Mesendoderm (in vitro differentiated cells): ENCODE results near the gene PCDHGC3.

Source experiments
- DNase-seq: peaks from one replicate; pipeline ENCODE4 v3.0.0; 2013
- H2AK5ac ChIP-seq: 2 replicates; pipeline ENCODE4 v1.6.1; 2013; ENCODE audit warnings: low read length, inconsistent platforms
- H2BK120ac ChIP-seq: 2 replicates; pipeline ENCODE4 v1.6.1; 2013; ENCODE audit warnings: low read depth, mild to moderate bottlenecking, low read length, moderate library complexity, mixed read lengths
- H2BK15ac ChIP-seq: replicated peaks from 2 replicates; pipeline ENCODE4 v1.6.1; 2013; ENCODE audit warnings: low read depth, mild to moderate bottlenecking, moderate library complexity
- H2BK5ac ChIP-seq: 2 replicates; pipeline ENCODE4 v1.6.1; 2013; ENCODE audit warnings: low read length, inconsistent platforms
- H3K18ac ChIP-seq: 2 replicates; pipeline ENCODE4 v1.6.1; 2013; ENCODE audit warnings: mild to moderate bottlenecking, low read length, mixed read lengths
- H3K23ac ChIP-seq: one replicate; pipeline ENCODE4 v1.6.1; 2013; ENCODE audit warnings: low read length
- H3K27ac ChIP-seq: 2 replicates; pipeline ENCODE4 v1.5.1; 2013; ENCODE audit warnings: low read depth, mild to moderate bottlenecking, inconsistent platforms, low read length, moderate library complexity
- H3K27me3 ChIP-seq: 2 replicates; pipeline ENCODE4 v1.6.1; 2013; ENCODE audit warnings: low read length, control low read depth, mild to moderate bottlenecking, inconsistent platforms; ENCODE audit not compliant: insufficient read depth, poor library complexity
- H3K36me3 ChIP-seq: 2 replicates; pipeline ENCODE4 v1.6.1; 2013; ENCODE audit warnings: low read length, inconsistent platforms; ENCODE audit not compliant: control insufficient read depth, insufficient read depth
- H3K4ac ChIP-seq: one replicate; pipeline ENCODE4 v1.6.1; 2013; ENCODE audit warnings: low read depth, mild to moderate bottlenecking, low read length, moderate library complexity
- H3K4me1 ChIP-seq: 2 replicates; pipeline ENCODE4 v1.6.1; 2013; ENCODE audit warnings: low read depth, low read length, inconsistent platforms; ENCODE audit not compliant: control insufficient read depth
- H3K4me2 ChIP-seq: 2 replicates; pipeline ENCODE4 v1.6.1; 2013; ENCODE audit warnings: low read length
- H3K4me3 ChIP-seq: 2 replicates; pipeline ENCODE4 v1.5.1; 2013; ENCODE audit warnings: mild to moderate bottlenecking, low read length
- H3K56ac ChIP-seq: one replicate; pipeline ENCODE4 v1.6.1; 2013; ENCODE audit warnings: low read length
- H3K79me1 ChIP-seq: 2 replicates; pipeline ENCODE4 v1.6.1; 2013; ENCODE audit warnings: low read length, inconsistent platforms
- H3K79me2 ChIP-seq: 2 replicates; pipeline ENCODE4 v1.6.1; 2013; ENCODE audit warnings: mild to moderate bottlenecking, low read length; ENCODE audit not compliant: control insufficient read depth, insufficient read depth
- H3K9ac ChIP-seq: 2 replicates; pipeline ENCODE4 v1.6.1; 2013; ENCODE audit warnings: low read length, inconsistent platforms
- H4K5ac ChIP-seq: one replicate; pipeline ENCODE4 v1.6.1; 2013; ENCODE audit warnings: low read length
- H4K8ac ChIP-seq: one replicate; pipeline ENCODE4 v1.6.1; 2013; ENCODE audit warnings: low read depth, mild to moderate bottlenecking, control low read depth, low read length, moderate library complexity
- WGBS: extraction: QIAGEN DNeasy Blood & Tissue Kit; methylation state at CpG from one replicate; pipeline ENCODE4 v1.1.7; 2013; ENCODE audit warnings: low lambda C conversion rate, missing lambda C conversion rate; ENCODE audit not compliant: insufficient coverage; ENCODE audit errors: extremely low coverage; 5-methylcytosine and 5-hydroxymethylcytosine counted together

Gene PCDHGC3

GRCh38 chr5:141523991-141524390, 48.2 kb downstream of the PCDHGC3 start:
- Histone ChIP-seq H3K23ac (no peak overlapping the region), H3K36me3 (peaks cover 8% of the 10 kb centered on the region), H4K5ac (no peak overlapping the region), H3K4me2 (no peak overlapping the region), H3K27ac (no peak overlapping the region), H3K56ac (peak overlapping the region; percentile 1), H4K8ac (no peak overlapping the region), H3K18ac (no peak overlapping the region), H2BK5ac (no peak overlapping the region), H3K79me1 (peaks cover 5% of the 10 kb centered on the region), H2AK5ac (no peak overlapping the region), H3K79me2 (no peaks in the 10 kb centered on the region), H2BK15ac (no peak overlapping the region), H2BK120ac (no peak overlapping the region), H3K4ac (no peak overlapping the region), H3K4me3 (no peak overlapping the region), H3K9ac (no peak overlapping the region), H3K27me3 (no peaks in the 10 kb centered on the region), H3K4me1 (peaks cover 3% of the 10 kb centered on the region)
- DNase-seq: no peak
- WGBS: no CpG with 5 or more reads among the region's 8 CpGs

GRCh38 chr5:141524604-141525597, 49.1 kb downstream of the PCDHGC3 start:
- Histone ChIP-seq H3K79me2 (no peaks in the 10 kb centered on the region), H3K27ac (no peak overlapping the region), H3K4me3 (no peak overlapping the region), H3K27me3 (no peaks in the 10 kb centered on the region), H2AK5ac (no peak overlapping the region), H4K8ac (no peak overlapping the region), H2BK120ac (no peak overlapping the region), H3K9ac (peak overlapping the region; percentile 29), H3K4me1 (peaks cover 3% of the 10 kb centered on the region), H3K18ac (no peak overlapping the region), H3K4me2 (no peak overlapping the region), H4K5ac (no peak overlapping the region), H3K36me3 (peaks cover 9% of the 10 kb centered on the region), H3K23ac (no peak overlapping the region), H3K79me1 (peaks cover 5% of the 10 kb centered on the region), H3K4ac (no peak overlapping the region), H2BK15ac (no peak overlapping the region), H2BK5ac (no peak overlapping the region), H3K56ac (peak overlapping the region; percentile 61)
- no CpG with 5 or more reads among the region's 12 CpGs for WGBS
- DNase-seq: peak; percentile 99

- H3K4me2 ChIP-seq: no peak overlapping the region
- H3K27me3 ChIP-seq: no peaks in the 10 kb centered on the region
- no peak overlapping the region for H2BK15ac ChIP-seq
- no peak overlapping the region for H2BK5ac ChIP-seq
- H3K9ac ChIP-seq: no peak overlapping the region
- no CpG with 5 or more reads among the region's 7 CpGs for WGBS
- H3K79me1 ChIP-seq: peaks cover 5% of the 10 kb centered on the region
- no peak overlapping the region for H3K23ac ChIP-seq
- no peak overlapping the region for H2BK120ac ChIP-seq
- H3K36me3 ChIP-seq: peaks cover 9% of the 10 kb centered on the region
- H2AK5ac ChIP-seq: no peak overlapping the region
- H3K4ac ChIP-seq: no peak overlapping the region
- H4K5ac ChIP-seq: no peak overlapping the region
- no peak overlapping the region for H3K4me3 ChIP-seq
- no peaks in the 10 kb centered on the region for H3K79me2 ChIP-seq
- no peak for DNase-seq
- no peak overlapping the region for H3K18ac ChIP-seq
- H4K8ac ChIP-seq: no peak overlapping the region
- H3K4me1 ChIP-seq: peaks cover 3% of the 10 kb centered on the region
- peak overlapping the region; percentile 61 for H3K56ac ChIP-seq
- no peak overlapping the region for H3K27ac ChIP-seq
These were observed 49.9 kb downstream of the PCDHGC3 start for GRCh38 chr5:141525653-141526052.

- H3K4ac ChIP-seq: no peak overlapping the region
- no CpG with 5 or more reads among the region's 1 CpG for WGBS
- peaks cover 3% of the 10 kb centered on the region for H3K4me1 ChIP-seq
- H3K4me2 ChIP-seq: no peak overlapping the region
- H3K9ac ChIP-seq: no peak overlapping the region
- no peak overlapping the region for H3K18ac ChIP-seq
- no peak overlapping the region for H3K27ac ChIP-seq
- H4K5ac ChIP-seq: no peak overlapping the region
- H3K23ac ChIP-seq: no peak overlapping the region
- H3K79me2 ChIP-seq: no peaks in the 10 kb centered on the region
- no peak overlapping the region for H2BK5ac ChIP-seq
- H2AK5ac ChIP-seq: no peak overlapping the region
- no peak overlapping the region for H3K56ac ChIP-seq
- no peak overlapping the region for H4K8ac ChIP-seq
- no peak overlapping the region for H2BK15ac ChIP-seq
- no peak overlapping the region for H2BK120ac ChIP-seq
- H3K4me3 ChIP-seq: no peak overlapping the region
- peaks cover 8% of the 10 kb centered on the region for H3K36me3 ChIP-seq
- H3K79me1 ChIP-seq: peaks cover 5% of the 10 kb centered on the region
- DNase-seq: no peak
- no peaks in the 10 kb centered on the region for H3K27me3 ChIP-seq
These were observed 51.7 kb downstream of the PCDHGC3 start for GRCh38 chr5:141527426-141527825.
